GM20431 (cell line): ENCODE results near the gene AIPL1.

Experiments
- in situ Hi-C: fragments of 300-500 bp; cut with MseI, MboI; formaldehyde crosslinking; loops from one replicate; pipeline ENCODE4 v1.15.0; 2020; ENCODE audit warnings: low sequenced_read_pairs; ENCODE audit not compliant: unreplicated experiment

AIPL1 gene

DNA sequence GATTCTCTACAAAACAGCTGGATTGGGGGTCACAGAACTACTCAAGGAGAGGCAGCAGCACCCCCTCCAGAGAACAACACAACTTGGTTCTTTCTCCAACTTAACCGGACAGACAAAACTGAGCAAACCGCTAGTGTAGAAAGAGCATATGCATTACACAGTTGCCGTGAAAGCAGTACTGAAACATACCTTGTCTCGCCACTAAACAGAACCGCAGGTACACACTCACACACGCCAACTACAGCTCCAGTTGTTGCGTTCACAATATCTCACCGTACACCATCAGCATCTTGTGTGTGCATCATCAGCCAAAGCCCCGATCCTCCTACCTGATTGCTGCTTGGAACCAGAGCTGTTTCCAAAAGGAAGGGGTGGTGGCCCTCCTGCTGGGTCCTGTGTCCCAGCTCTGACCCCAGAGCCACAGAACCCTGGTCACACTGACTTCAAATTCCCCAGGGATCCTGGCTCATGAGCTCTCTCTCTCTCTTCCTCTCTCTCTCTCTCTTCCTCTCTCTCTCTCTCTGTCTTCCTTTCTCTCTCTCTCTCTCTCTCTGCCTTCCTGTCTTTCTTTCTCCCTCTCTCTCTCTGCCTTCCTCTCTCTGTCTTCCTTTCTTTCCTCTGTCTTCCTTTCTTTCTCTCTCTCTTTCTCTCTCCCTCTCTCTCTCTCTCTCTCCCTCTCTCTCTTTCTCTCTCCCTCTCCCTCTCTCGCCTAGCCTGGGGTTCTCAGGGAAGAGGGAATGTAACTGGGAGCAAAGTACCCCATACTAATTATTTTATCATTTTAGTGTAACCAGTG, 17.7 kb upstream of the AIPL1 start:
- in situ Hi-C loops, result no loop called here

DNA sequence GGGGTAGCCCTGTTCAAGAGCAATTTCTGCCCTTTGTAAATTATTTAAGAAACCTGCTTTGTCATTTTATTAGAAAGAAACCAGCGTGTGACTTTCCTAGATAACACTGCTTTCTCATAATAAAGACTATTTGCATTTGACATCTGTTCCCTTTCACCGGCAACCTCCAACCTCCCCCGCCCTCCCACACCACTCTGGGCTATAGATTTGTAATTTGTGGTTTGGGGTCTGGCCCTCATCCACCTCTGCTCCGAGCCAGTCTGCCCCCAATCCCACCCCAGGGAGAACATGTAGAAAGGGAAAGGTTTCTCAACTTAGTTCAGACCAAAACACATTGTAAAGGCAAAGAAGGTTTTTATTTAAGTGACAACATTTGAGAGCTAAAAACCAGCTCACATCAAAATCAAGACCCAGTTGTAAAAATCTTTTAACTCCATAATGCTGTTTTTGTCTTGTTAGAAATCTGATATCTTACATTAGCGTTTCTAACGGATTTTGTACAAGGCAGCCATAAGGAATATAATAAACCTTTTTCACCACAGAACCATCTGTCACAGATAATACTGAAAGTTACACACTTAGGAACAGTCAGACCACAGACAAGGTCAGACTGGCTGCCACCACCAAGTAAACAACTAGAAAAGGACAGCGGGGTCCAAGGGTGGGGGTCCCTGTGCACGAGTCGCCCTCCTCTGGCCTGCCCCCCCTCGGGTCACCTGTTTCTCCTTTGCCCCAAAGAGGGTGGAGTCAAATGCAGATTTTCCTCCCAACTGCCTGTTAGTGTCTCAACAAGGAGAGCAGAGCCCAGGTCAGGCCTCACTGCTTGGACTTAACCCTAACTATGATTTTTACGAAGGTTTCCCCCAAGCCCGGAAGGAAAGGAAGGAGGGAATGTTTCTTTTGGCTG, 16.3 kb upstream of the AIPL1 start:
- in situ Hi-C loops, result no loop called here

DNA sequence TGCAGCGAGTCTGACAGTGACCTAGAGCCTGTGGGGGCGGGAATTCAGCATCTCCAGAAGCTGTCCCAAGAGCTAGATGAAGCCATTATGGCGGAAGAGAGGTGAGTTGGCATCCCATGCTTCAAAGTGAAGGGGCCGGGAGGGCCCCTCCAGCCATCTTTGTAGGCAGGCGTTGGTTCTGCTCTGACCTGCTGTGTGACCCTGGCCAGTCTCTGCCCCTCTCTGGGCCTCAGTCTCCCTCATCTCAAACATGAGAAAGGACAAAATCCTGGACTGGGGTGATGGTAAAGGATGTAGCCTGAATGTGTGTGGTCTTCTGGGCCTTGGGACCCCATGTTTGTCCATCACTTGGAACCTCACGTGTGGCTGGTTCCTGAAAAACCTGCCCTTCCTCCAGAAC, 14.4 kb upstream of the AIPL1 start:
- in situ Hi-C loops, result no loop called here

DNA sequence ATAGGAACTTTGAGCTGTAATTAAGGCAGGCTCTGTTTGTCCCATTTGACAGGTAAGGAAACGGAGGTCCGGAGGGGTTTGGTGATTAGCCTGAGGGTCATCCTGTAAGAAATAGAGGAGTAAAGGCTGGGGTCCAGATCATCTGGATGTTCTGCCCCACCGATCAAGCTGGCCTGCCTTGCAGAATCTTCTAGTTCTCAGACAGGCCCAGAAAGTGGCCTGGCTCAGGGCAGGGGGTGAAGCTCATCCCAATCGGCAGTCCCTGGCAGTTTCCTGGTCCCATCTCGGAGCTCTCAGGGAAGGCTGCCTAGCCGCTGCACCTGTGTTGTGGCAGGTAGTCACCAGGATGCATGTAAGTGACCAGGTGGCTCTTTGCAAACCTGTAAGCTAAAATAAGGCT, 13.6 kb upstream of the AIPL1 start:
- in situ Hi-C loops, result no loop called here

DNA sequence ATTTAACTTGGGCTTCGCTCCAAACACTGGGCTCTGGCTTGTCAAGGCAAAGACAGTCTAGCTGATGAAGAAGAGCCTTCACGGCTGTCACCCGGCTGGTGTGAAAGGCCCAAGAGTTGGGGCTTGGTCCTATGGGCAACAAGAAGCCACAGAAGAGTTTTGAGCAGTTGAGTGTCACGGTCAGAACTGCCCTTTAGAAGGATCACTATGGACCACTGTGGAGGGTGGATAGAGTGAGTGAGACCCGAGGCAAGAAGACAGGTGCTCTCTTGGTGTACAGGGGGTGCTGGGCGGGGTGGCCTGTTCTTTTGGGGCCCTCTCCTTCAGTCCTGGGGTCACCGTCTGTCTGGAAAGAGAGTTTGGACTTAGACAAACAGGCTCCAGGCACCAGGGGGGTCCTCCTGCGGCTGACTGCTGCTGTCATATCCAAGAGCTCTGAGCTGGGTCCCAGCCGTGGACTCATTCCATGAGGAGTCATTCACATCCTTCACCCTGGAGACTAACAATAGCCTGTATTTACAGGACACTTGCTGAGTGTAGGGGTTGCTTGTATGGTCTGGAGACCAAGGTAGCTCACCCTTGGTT, 11.7 kb upstream of the AIPL1 start:
- in situ Hi-C loops, result no loop called here

DNA sequence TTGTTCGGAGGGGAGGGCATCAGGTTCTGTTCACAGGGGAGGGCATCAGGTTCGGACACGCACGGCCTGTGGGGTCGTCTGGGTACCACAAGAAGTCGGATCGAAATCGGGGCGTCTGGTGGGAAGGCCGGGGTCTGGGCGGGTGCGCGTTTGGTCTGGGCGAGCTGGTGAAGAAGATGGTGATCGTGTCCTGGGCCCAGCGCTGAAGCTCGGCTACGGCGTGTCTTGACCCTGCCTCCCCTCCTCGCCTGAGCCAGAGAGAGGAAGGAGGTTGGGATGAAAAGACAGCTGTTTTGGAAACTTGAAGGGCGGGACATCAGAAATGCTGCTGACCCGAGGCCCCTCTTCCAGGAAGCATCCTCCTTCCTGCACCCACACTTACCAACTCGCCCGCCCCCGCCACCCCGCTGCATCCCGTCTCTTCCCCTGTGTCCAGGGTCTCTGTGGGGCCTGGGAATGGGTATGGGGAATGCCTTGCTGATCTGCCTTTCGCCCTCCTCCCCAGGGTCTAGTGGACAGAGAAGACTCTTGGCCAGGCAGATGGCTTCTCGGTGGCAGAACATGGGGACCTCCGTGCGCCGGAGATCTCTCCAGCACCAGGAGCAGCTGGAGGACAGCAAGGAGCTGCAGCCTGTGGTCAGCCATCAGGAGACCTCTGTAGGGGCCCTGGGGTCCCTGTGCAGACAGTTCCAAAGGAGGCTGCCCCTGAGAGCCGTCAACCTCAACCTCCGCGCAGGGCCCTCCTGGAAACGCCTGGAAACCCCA, 9.8 kb upstream of the AIPL1 start:
- in situ Hi-C loops, result no loop called here

DNA sequence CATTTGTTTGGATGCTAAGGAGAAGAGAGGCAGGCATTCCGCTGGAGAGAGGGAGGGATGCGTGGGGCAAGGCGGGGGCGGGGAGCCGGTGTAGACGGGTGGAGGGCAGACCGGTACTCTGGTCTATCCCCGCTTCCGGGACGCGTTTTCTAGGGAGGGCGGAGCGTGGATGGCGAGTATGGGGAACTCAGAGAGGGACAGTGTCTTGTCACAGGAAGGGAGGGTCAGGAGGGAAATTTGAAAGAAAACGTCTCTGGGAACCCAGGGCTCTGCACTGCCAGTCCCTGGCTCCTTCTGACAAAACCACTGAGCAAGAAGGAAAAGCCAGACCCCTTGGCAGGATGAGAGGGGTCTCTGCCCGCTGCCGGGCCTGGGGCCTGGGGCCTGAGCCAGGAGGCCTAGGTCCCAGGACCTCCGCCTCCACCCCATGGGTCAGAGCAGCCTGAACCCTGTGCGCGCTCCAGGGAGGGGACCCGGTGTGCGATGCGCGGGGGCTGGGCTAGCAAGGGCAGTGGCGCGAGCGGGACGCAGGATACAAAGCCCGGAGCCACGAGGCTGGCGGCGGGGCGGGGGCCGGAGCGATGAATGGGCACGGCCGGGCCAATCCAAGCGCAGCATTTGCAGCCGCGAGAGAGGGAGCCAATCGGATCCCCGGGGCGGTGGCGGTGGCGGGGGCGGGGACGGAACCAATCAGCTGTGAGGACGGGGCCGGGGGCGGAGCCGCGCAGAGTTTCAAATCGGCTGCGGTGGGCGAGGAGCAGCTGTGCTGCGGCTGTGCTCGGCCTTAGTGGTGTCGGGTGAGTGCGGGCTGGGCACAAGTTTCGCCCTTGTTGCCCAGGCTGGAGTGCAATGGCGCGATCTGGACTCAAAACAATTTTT, 9.0 kb upstream of the AIPL1 start, which contains the start of gene PIMREG:
PIMREG (plus strand) TSS at position 764 of the 879 bp plus-strand sequence. CDS start 656 bp downstream, outside the sequence.
- in situ Hi-C loops, result no loop called here

DNA sequence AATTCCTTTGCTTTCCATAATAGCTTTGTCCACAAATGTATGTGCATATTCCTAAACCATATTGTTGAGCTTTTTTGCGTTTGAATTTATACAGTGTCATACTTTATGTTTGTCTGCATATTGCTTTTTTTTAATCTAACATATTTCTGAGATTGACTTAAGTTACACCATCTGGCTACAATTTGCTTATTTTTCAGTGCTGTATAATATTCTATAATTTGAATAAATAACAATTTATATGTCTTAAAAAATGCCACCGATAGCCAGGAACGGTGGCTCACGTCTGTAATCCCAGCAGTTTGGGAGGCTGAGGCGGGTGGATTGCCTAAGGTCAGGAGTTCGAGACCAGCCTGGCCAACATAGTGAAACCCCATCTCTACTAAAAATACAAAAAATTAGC, 7.9 kb upstream of the AIPL1 start:
- in situ Hi-C loops, result no loop called here

DNA sequence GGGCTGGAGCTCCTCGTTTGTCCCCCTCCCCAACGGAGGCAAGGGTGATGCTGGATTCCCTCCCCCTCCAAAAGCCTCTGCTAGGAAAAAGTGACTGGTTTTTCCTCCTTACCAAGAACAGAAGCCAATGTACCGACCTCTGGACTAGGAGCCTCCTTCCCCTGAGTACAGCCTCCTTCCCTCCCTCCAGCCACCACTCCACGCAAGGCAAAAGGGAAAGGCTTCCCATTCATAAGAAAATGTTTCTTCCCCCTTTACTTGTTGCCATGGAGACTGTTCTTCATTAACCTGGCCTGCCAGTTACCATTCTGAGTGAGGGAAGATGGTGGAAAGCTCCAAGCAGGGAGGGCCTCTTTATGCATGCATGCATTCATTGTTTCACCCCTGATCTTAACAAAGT, 5.0 kb upstream of the AIPL1 start:
- in situ Hi-C loops, result loop anchor here (10.0 kb wide), 1 partner anchor 855 kb away; the partner anchor contains the start of gene NLRP1

DNA sequence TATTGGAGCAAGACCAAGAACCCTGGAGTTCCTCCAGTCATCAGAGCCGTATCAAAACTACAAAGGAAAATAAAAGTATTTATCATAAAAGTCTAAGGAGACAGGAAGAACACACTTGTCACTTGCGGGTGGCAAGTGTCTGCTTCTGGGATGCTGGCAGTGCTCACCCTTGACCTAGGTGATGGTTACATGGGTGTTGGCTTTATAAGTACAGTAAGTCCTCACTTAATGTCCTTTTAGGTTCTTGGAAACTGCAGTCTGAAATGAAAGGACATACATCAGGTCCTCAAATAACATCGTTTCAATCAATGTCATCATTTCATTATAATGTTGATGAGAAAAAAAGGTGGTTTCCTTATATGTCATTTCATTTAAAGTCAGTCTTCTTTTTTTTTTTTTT, 3.0 kb upstream of the AIPL1 start:
- in situ Hi-C loops, result loop anchor here (10.0 kb wide), 1 partner anchor 853 kb away; the partner anchor contains the start of gene NLRP1

DNA sequence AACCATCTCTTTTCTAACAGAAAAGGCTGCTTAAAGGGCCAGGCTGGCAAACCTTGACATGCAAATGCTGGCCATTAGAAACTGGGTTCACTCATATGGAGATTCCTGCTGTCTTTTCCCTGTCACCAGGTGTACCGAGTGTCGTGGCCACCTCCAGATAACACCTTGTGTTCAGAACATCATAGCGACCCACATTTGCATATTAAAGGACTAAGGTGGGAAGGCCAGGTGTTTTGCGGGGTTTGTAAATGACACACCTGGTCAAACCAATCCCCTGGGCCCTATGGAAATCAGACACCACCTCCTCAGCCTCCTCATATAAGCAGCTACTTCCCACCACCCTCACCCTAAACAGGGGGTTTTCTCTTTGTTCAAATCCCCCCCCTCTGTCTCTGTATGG, 2.5 kb upstream of the AIPL1 start:
- in situ Hi-C loops, result loop anchor here (10.0 kb wide), 1 partner anchor 853 kb away; the partner anchor contains the start of gene NLRP1

DNA sequence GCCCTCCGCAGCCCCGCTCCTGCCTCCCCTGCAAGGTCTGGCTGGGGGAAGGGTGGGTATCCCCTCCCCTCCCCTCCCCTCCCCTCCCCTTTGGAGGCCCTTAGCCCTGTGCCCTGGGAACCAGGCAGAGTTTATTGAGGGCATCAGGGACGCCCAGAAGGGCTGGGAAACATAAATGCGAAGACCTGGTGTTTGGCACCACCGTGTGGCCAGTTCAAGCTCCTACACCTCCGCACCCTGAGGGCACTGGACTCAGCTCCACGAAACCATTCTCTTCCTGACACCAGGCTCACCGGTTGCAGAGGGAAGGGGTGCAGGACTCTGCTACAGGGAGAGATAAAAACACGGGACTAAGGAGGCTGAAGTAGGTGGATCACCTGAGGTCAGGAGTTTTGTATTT, 1.0 kb upstream of the AIPL1 start:
- in situ Hi-C loops, result loop anchor here (10.0 kb wide), 1 partner anchor 851 kb away; the partner anchor contains the start of gene NLRP1

DNA sequence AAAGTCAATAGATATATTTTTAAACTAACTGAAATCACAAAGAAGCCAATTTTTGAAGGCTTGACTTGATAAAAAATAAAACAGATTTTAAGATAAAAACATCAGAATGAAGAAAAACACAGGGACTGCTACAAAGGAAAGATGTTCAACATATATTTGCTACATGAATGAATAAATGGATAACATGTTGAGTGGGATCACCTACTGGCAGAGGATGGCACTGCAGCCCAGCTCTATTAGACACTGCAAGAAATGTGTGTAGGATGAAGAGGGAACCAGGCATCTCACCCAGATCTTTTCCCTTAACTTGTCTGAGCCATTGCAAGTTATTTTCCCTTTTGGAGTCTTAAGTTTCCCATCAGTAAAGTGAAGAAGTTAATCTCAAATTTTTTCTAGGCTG, 4.2 kb downstream of the AIPL1 start:
- in situ Hi-C loops, result loop anchor here (10.0 kb wide), 1 partner anchor 846 kb away; the partner anchor contains the start of gene NLRP1

DNA sequence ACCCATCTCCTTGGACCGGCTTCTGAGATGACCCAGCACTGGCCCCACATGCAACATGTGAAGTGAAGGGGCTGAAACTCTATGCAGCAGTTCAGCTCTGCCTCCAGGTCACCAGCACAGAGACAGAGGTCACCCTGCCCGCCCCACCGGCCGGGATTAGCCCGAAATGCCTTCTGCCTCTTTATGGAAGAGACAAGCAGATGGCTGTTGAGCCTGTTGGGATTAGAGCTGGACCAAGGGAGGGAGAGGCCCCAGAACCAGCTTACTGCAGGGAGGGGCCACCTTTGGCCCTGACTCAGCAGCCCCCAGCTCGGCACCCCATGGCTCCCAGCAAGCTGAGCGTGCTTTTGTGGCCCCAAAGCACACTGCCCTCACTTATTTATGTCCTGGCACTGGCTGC, 5.7 kb downstream of the AIPL1 start:
- in situ Hi-C loops, result no loop called here

DNA sequence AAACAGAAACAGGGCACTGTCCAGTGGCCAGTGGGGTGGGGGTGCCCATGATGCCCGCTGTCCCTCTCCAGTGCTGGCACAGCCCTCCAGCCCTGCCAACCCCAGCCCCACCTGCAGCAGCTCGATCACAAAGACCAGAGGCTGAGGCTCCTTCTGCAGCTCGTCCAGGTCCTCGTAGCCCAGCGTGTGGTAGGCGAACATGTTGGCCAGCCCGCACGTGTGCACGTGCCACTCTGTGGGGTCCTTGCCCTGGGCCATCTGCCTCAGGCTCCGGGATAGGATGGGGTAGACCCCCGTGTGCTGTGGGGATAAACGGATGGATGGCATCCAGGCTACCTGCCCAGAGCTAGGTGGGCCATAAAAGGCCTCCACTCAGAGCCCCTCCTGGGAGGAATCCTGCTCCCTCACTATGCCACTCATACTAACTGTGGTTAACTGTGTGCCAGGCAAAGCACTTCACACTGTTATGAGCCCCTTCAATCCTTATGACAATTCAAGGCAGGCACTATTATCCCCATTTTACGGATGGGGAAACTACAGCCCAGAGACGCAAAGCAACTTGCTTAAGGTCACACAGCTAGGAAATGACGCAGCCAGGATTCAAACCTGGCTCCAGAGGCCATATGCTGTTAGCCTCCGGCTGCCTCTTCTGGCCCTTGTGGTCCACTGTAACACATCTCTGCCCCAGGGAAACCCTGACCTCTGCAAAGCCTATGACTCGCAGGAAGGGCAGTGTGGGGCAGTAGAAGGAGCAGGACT, 6.5 kb downstream of the AIPL1 start:
- in situ Hi-C loops, result no loop called here

DNA sequence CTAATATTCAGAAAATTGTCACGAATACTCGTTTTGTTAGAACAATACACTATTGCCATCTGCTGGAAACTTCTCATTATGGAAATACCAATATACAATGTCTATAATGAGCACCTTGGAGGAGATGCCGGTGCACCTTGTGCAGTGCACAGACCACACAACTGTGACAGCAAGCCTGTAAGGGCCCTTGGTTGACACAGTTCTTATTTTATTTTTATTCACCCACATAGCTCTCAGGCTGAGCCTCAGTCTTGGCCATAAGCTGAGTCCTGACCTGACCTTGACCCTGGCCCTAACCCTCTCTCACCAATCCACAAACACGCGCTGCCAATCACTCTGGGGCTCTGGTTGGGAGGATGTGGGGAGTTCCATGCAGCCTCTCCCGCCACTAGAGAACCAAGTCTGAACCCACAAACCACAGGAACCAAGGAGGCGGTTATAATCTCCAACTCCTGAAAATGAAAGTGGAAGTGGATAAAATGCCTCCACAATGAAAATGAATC, 7.6 kb downstream of the AIPL1 start:
- in situ Hi-C loops, result no loop called here

DNA sequence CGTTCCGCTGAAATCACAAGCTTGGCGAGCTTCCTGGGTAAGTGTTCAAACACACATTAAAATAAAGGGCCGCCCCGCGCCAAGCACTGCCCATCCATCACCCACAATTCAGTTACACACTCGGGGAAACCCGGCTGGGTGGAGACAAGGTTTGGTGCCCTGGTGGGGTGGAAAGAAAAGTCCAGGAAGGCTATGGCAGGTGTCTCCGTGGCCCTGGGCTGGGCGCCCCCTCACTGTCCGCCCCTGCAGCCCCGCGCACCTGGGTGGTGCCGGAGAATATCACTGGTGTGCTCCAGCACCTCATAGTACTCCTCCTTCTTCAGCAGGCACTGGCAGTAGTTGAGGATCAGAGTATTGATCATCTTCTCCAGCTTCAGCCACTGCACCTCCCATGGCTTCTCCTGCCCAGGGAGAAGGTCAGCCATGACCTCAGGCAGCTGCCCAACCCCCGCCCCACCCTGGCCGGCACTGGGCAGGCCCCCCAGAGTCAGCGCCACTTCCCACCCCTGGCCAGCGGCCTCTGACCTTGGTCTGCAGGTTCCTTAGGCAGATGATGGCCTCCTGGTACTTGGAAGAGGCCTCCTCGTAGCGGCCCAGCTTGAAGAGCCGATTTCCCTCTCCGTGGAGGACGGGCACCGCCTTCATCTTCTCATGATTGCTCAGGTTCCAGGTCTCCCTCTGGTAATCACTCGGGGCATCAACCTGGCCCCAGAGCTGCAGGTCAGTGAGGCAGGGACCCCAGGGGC, 8.4 kb downstream of the AIPL1 start:
- in situ Hi-C loops, result no loop called here
